Prostate gland (tissue), 2 donors: ENCODE data around the gene PDLIM7. TPM values are rescaled to one million over a fixed set of nuclear protein-coding genes. Genes with fewer than 3 reads are reported as not detected.
"Not testable (repeated sequence)": the region's sequence is repeated elsewhere in the genome, so short reads cannot be mapped to it uniquely, and the experiment has no call there.

Experiments
- DNase-seq: peaks from one replicate; pipeline ENCODE4 v3.0.0-alpha.2; 2019; ENCODE audit warnings: low spot score
- H3K27ac ChIP-seq, 2 donors: fragments of 200-600 bp; sonication (generic); 2 replicates each; pipeline ENCODE4 v1.5.1; 2017 to 2019
- H3K27me3 ChIP-seq: fragments of 200-600 bp; sonication (generic); replicated peaks from 2 replicates; pipeline ENCODE4 v1.5.1; 2019; ENCODE audit not compliant: insufficient read depth
- H3K36me3 ChIP-seq, 2 donors: fragments of 200-600 bp; sonication (generic); 1 replicate in 1 of 2; 2 replicates in 1 of 2; pipeline versions ENCODE4 v1.5.1 to v1.8.1; 2017 to 2019
- H3K4me1 ChIP-seq: fragments of 200-600 bp; sonication (generic); replicated peaks from 2 replicates; pipeline ENCODE4 v1.5.1; 2019
- H3K4me3 ChIP-seq, 2 donors: fragments of 200-600 bp; sonication (generic); 2 replicates each; pipeline ENCODE4 v1.5.1; 2017 to 2019
- H3K9me3 ChIP-seq: fragments of 200-600 bp; sonication (generic); 2 replicates; pipeline ENCODE4 v1.5.1; 2017
- CTCF ChIP-seq, 4 experiments: fragments of 200-600 bp in 2 of 4; fragments of 450-650 bp in 2 of 4; sonication (generic) in 2 of 4; IDR thresholded peaks; 1 replicate in 3 of 4; 2 replicates in 1 of 4; pipeline ENCODE4 v1.5.1; 2016 to 2019; ENCODE audit warnings: antibody characterized with exemption in 4 of 4, mild to moderate bottlenecking in 2 of 4, moderate library complexity in 2 of 4
- POLR2A ChIP-seq: fragments of 450-650 bp; IDR thresholded peaks from one replicate; pipeline ENCODE4 v1.6.1; 2016; ENCODE audit warnings: antibody characterized with exemption, mild to moderate bottlenecking
- POLR2AphosphoS5 ChIP-seq: sonication (generic); formaldehyde crosslinking; IDR thresholded peaks from one replicate; pipeline ENCODE4 v1.6.1; 2017; ENCODE audit warnings: antibody characterized with exemption
- WGBS: methylation state at CpG from one replicate; pipeline ENCODE4 v1.1.5; 2018; 5-methylcytosine and 5-hydroxymethylcytosine counted together
- intact Hi-C: fragments of 100-400 bp; cut with DNase I; formaldehyde crosslinking; loops from one replicate; pipeline ENCODE4 v1.14.2; 2022
- total RNA-seq, 2 donors: library from RNA; depleted of rRNA; stranded (reverse); fragments of >200 nt; gene quantifications; one replicate each; pipeline ENCODE4 v1.1.0, GENCODE V29; 2016

Gene PDLIM7
- total RNA-seq, 2 donors from 2014 or later, result 155 to 235 TPM

- H3K4me3 ChIP-seq, result no peak overlapping the region
- no peak for TF ChIP-seq CTCF (IDR thresholded peaks at IDR 0.05)
- TF ChIP-seq POLR2A, result no peak
- no peak for TF ChIP-seq POLR2AphosphoS5
- no peaks in the 10 kb centered on the region for H3K27me3 ChIP-seq
- H3K27ac ChIP-seq, result no peak overlapping the region
- peaks cover 0 to 5% of the 10 kb centered on the region in 2 donors for H3K36me3 ChIP-seq
- DNase-seq, result no peak
- no peaks in the 10 kb centered on the region for H3K4me1 ChIP-seq
- intact Hi-C loops, result no loop called here
- no peaks in the 10 kb centered on the region for H3K9me3 ChIP-seq
- WGBS, result 65% methylated on average over 25 of the region's 26 CpGs
Observed at GRCh38 chr5:177489119-177489716, 8.2 kb downstream of the PDLIM7 start.

GRCh38 chr5:177487975-177488374, 9.4 kb downstream of the PDLIM7 start:
- Histone ChIP-seq H3K36me3 (peaks cover 0 to 5% of the 10 kb centered on the region in 2 donors), H3K4me3 (no peak overlapping the region), H3K27me3 (no peaks in the 10 kb centered on the region), H3K4me1 (no peaks in the 10 kb centered on the region), H3K27ac (no peak overlapping the region), H3K9me3 (no peaks in the 10 kb centered on the region)
- no peak for TF ChIP-seq POLR2AphosphoS5
- TF ChIP-seq CTCF (IDR thresholded peaks at IDR 0.05), result no peak
- no peak for TF ChIP-seq POLR2A
- no peak for DNase-seq
- 84% methylated on average over 14 of the region's 15 CpGs for WGBS
- intact Hi-C loops, result no loop called here

- intact Hi-C loops, result no loop called here
Observed at GRCh38 chr5:177487144-177487543, 10.3 kb downstream of the PDLIM7 start.

GRCh38 chr5:177486256-177486655, 11.1 kb downstream of the PDLIM7 start:
- Histone ChIP-seq H3K9me3 (no peaks in the 10 kb centered on the region), H3K27me3 (no peaks in the 10 kb centered on the region), H3K36me3 (peaks cover 0 to 5% of the 10 kb centered on the region in 2 donors), H3K4me1 (no peaks in the 10 kb centered on the region), H3K27ac (no peak overlapping the region), H3K4me3 (no peak overlapping the region)
- DNase-seq, result no peak
- TF ChIP-seq CTCF (IDR thresholded peaks at IDR 0.05) (no peak), POLR2A (no peak), POLR2AphosphoS5 (no peak)
- 91% methylated on average over 3 of the region's 3 CpGs for WGBS
- intact Hi-C loops, result no loop called here

More at GRCh38 chr5:177487144-177487543, 10.3 kb downstream of the PDLIM7 start:
- no peaks in the 10 kb centered on the region for H3K4me1 ChIP-seq
- TF ChIP-seq POLR2AphosphoS5 (no peak), POLR2A (no peak), CTCF (IDR thresholded peaks at IDR 0.05) (no peak)
- no peaks in the 10 kb centered on the region for H3K9me3 ChIP-seq
- H3K4me3 ChIP-seq, result no peak overlapping the region
- H3K27ac ChIP-seq, result no peak overlapping the region
- DNase-seq, result no peak
- peaks cover 0 to 5% of the 10 kb centered on the region in 2 donors for H3K36me3 ChIP-seq
- 87% methylated on average over 8 of the region's 8 CpGs for WGBS
- no peaks in the 10 kb centered on the region for H3K27me3 ChIP-seq

- H3K27me3 ChIP-seq, H3K27ac ChIP-seq, H3K4me1 ChIP-seq, H3K4me3 ChIP-seq, H3K36me3 ChIP-seq, H3K9me3 ChIP-seq, DNase-seq, intact Hi-C loops: not testable (repeated sequence)
- 96% methylated on average over 3 of the region's 3 CpGs for WGBS
Observed at GRCh38 chr5:177485753-177486152, 11.7 kb downstream of the PDLIM7 start.
